Caco-2 (cell line): Measurements from ENCODE around the gene KLC1. TPM values are rescaled to one million over a fixed set of nuclear protein-coding genes. Genes with fewer than 3 reads are reported as not detected.

Source experiments
- BruUV-seq: library from RNA; stranded (reverse); fragments of 400-500 nt; replicated peaks from 2 replicates; lab custom pipeline; 2021; lab: Mats Ljungman, UMichigan
- CTCF ChIA-PET: fragments of 300-600 bp; sonication (Branson Sonifier 250); formaldehyde crosslinking; loops from one replicate; lab custom pipeline; 2022; ENCODE audit warnings: antibody characterized with exemption; lab: Charles Lee
- POLR2A ChIA-PET: fragments of 300-600 bp; sonication (Branson Sonifier 250); formaldehyde crosslinking; loops from one replicate; lab custom pipeline; 2022; ENCODE audit warnings: antibody characterized with exemption; lab: Charles Lee
- DNase-seq, 2 experiments: peaks; one replicate each; pipeline versions ENCODE4 v3.0.0 to v3.0.0-alpha.2; 2020 to 2022
- H3K27me3 ChIP-seq: replicated peaks from 2 replicates; pipeline ENCODE4 v1.6.0; 2011; ENCODE audit warnings: low read length; ENCODE audit not compliant: control insufficient read depth, insufficient read depth
- H3K36me3 ChIP-seq: 2 replicates; pipeline ENCODE4 v1.5.1; 2011; ENCODE audit warnings: low read length; ENCODE audit not compliant: control insufficient read depth, insufficient read depth
- H3K4me1 ChIP-seq: fragments of 250-450 bp; sonication (Bioruptor Pico); 2 replicates; pipeline ENCODE4 v1.5.1; 2020; ENCODE audit warnings: mild to moderate bottlenecking
- H3K4me3 ChIP-seq: 2 replicates; pipeline ENCODE4 v1.5.1; 2011; ENCODE audit warnings: low read depth, mild to moderate bottlenecking, control low read depth, low read length
- H3K9me3 ChIP-seq: fragments of 250-450 bp; sonication (Bioruptor Pico); 2 replicates; pipeline ENCODE4 v1.5.1; 2020; ENCODE audit warnings: mild to moderate bottlenecking, moderate library complexity
- H3K27ac Mint-ChIP-seq: one replicate; pipeline ENCODE4 v1.8.0; 2022; ENCODE audit warnings: mixed read lengths; ENCODE audit not compliant: unreplicated experiment
- H3K27me3 Mint-ChIP-seq: one replicate; pipeline ENCODE4 v1.8.0; 2022; ENCODE audit warnings: mixed read lengths; ENCODE audit not compliant: insufficient read depth, unreplicated experiment
- H3K36me3 Mint-ChIP-seq: one replicate; pipeline ENCODE4 v1.8.0; 2022; ENCODE audit warnings: mild to moderate bottlenecking, mixed read lengths; ENCODE audit not compliant: insufficient read depth, unreplicated experiment
- H3K4me1 Mint-ChIP-seq: one replicate; pipeline ENCODE4 v1.8.0; 2022; ENCODE audit warnings: low read depth, mixed read lengths; ENCODE audit not compliant: unreplicated experiment
- H3K4me3 Mint-ChIP-seq: one replicate; pipeline ENCODE4 v1.8.0; 2022; ENCODE audit warnings: mild to moderate bottlenecking, moderate library complexity, mixed read lengths; ENCODE audit not compliant: unreplicated experiment
- H3K9me3 Mint-ChIP-seq: one replicate; pipeline ENCODE4 v1.8.0; 2022; ENCODE audit warnings: mixed read lengths; ENCODE audit not compliant: unreplicated experiment
- CTCF ChIP-seq, 2 experiments: fragments of 200-600 bp in 1 of 2; IDR thresholded peaks; 1 replicate in 1 of 2; 2 replicates in 1 of 2; pipeline versions ENCODE4 v1.5.1 to v1.8.0; 2011 to 2022; ENCODE audit warnings: antibody characterized with exemption in 1 of 2, control low read depth in 1 of 2, inconsistent platforms in 1 of 2, low read depth in 1 of 2, low read length in 1 of 2, mild to moderate bottlenecking in 1 of 2, moderate library complexity in 1 of 2; ENCODE audit not compliant: insufficient read depth in 1 of 2, severe bottlenecking in 1 of 2, unreplicated experiment in 1 of 2
- intact Hi-C: fragments of 100-400 bp; cut with micrococcal nuclease; formaldehyde crosslinking; loops from one replicate; pipeline ENCODE4 v1.10.0; 2022; ENCODE audit not compliant: unreplicated experiment
- total RNA-seq: library from RNA; stranded (reverse); gene quantifications from 2 replicates; pipeline ENCODE4 v1.2.3, GENCODE V29; 2022

The KLC1 gene
- total RNA-seq, 1 experiment from 2014 or later = 110 TPM

GRCh38 chr14:103594265-103594664, 34.7 kb upstream of the KLC1 start:
- H3K4me3 ChIP-seq = no peak overlapping the region
- Mint-ChIP-seq H3K4me1 (no peaks in the 10 kb centered on the region), H3K4me3 (no peak overlapping the region), H3K9me3 (no peaks in the 10 kb centered on the region), H3K36me3 (peaks cover 8% of the 10 kb centered on the region), H3K27ac (no peak overlapping the region), H3K27me3 (no peaks in the 10 kb centered on the region)
- BruUV-seq = no TSS peak
- intact Hi-C loops = no loop called here
- H3K9me3 ChIP-seq = no peaks in the 10 kb centered on the region
- TF ChIP-seq CTCF (IDR thresholded peaks at IDR 0.05; ENCODE audit: insufficient read depth in 1 of 2, low read depth in 1 of 2, low read length in 1 of 2, severe bottlenecking in 1 of 2, unreplicated experiment in 1 of 2) = no peak
- H3K36me3 ChIP-seq = no peaks in the 10 kb centered on the region; the same call in 1 of the 2 replicates
- ChIA-PET CTCF (no interaction called here), POLR2A (interaction anchor here (0.6 kb wide), 1 partner anchor 33 kb away, joined by 5 read pairs; no protein-coding TSS in a partner anchor)
- no peaks in the 10 kb centered on the region for H3K27me3 ChIP-seq
- H3K4me1 ChIP-seq = no peaks in the 10 kb centered on the region
- no peak for DNase-seq

- ChIA-PET CTCF (no interaction called here), POLR2A (no interaction called here)
- Histone ChIP-seq H3K4me1 (no peaks in the 10 kb centered on the region; the same call in 1 of the 2 replicates), H3K36me3 (no peaks in the 10 kb centered on the region; the same call in 1 of the 2 replicates), H3K4me3 (no peak overlapping the region), H3K27me3 (no peaks in the 10 kb centered on the region), H3K9me3 (no peaks in the 10 kb centered on the region)
- no TSS peak for BruUV-seq
- Mint-ChIP-seq H3K27ac (no peak overlapping the region), H3K9me3 (no peaks in the 10 kb centered on the region), H3K27me3 (no peaks in the 10 kb centered on the region), H3K4me3 (no peak overlapping the region), H3K36me3 (no peaks in the 10 kb centered on the region), H3K4me1 (no peaks in the 10 kb centered on the region)
- intact Hi-C loops = no loop called here
- no peak for TF ChIP-seq CTCF (IDR thresholded peaks at IDR 0.05; ENCODE audit: insufficient read depth in 1 of 2, low read depth in 1 of 2, low read length in 1 of 2, severe bottlenecking in 1 of 2, unreplicated experiment in 1 of 2)
- DNase-seq = no peak
Measured at GRCh38 chr14:103597623-103598377, 31.2 kb upstream of the KLC1 start.

- no peak overlapping the region for H3K27ac Mint-ChIP-seq
- no peaks in the 10 kb centered on the region; the same call in 1 of the 2 replicates for H3K4me1 ChIP-seq
- no peaks in the 10 kb centered on the region for H3K9me3 ChIP-seq
- intact Hi-C loops = no loop called here
- H3K4me3 Mint-ChIP-seq = no peak overlapping the region
- no peak for TF ChIP-seq CTCF (IDR thresholded peaks at IDR 0.05; ENCODE audit: insufficient read depth in 1 of 2, low read depth in 1 of 2, low read length in 1 of 2, severe bottlenecking in 1 of 2, unreplicated experiment in 1 of 2)
- no peak overlapping the region for H3K4me3 ChIP-seq
- no peaks in the 10 kb centered on the region for H3K27me3 Mint-ChIP-seq
- no peaks in the 10 kb centered on the region for H3K27me3 ChIP-seq
- CTCF ChIA-PET = interaction anchor here (0.6 kb wide), 1 partner anchor 51 kb away, joined by 4 read pairs; no protein-coding TSS in a partner anchor
- H3K4me1 Mint-ChIP-seq = no peaks in the 10 kb centered on the region
- H3K36me3 Mint-ChIP-seq = no peaks in the 10 kb centered on the region
- DNase-seq = no peak
- H3K36me3 ChIP-seq = no peaks in the 10 kb centered on the region; the same call in 1 of the 2 replicates
- POLR2A ChIA-PET = no interaction called here
- no peaks in the 10 kb centered on the region for H3K9me3 Mint-ChIP-seq
- no TSS peak for BruUV-seq
Measured at GRCh38 chr14:103600503-103600902, 28.5 kb upstream of the KLC1 start.
